Measurements from ENCODE around the gene SOX1.

The SOX1 gene

DNA sequence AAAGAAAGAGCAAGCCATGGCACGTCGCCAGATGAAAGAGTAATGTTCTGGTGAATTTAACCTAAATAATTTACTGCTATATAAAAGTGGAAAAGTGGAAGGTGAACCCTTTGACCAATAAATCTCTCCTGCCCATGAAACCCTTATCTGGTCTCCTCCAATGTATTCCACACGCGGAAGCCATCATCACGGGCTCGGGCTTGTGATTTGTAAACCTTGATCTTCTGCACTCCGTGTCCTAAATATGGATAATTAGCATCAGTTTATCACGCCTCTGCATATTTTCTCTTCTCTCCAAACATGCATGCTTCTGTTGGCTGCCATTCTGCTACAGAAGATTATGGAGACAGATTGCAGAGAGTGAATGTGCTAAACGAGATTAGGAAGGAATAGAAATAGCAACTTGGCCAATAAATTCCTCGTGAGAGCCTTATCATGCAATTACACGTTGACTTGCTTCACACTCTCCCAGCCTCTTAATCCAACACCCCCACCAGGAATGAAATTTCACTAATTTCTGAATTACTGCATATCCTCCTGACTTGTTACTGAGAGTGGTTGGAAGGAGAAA, 34.5 kb downstream of the SOX1 start:
- no peak for DNase-seq (ENCODE audit: low spot score)
- peaks cover 34% of the 10 kb centered on the region for H3K27me3 Mint-ChIP-seq (ENCODE audit: low read depth)
- no peak overlapping the region for H3K27ac Mint-ChIP-seq
- H3K9me3 Mint-ChIP-seq = no peaks in the 10 kb centered on the region
- H3K4me3 Mint-ChIP-seq = no peak overlapping the region
- no peaks in the 10 kb centered on the region for H3K36me3 Mint-ChIP-seq (ENCODE audit: low read depth)
- no peaks in the 10 kb centered on the region for H3K4me1 Mint-ChIP-seq (ENCODE audit: low read depth)

- H3K36me3 Mint-ChIP-seq (ENCODE audit: low read depth) = no peaks in the 10 kb centered on the region
- peaks cover 42% of the 10 kb centered on the region for H3K27me3 Mint-ChIP-seq (ENCODE audit: low read depth)
- no peak overlapping the region for H3K27ac Mint-ChIP-seq
- H3K4me1 Mint-ChIP-seq (ENCODE audit: low read depth) = no peaks in the 10 kb centered on the region
- H3K9me3 Mint-ChIP-seq = no peaks in the 10 kb centered on the region
- no peak for DNase-seq (ENCODE audit: low spot score)
- no peak overlapping the region for H3K4me3 Mint-ChIP-seq
Observed at GRCh38 chr13:112102243-112102642, 35.3 kb downstream of the SOX1 start.

DNA sequence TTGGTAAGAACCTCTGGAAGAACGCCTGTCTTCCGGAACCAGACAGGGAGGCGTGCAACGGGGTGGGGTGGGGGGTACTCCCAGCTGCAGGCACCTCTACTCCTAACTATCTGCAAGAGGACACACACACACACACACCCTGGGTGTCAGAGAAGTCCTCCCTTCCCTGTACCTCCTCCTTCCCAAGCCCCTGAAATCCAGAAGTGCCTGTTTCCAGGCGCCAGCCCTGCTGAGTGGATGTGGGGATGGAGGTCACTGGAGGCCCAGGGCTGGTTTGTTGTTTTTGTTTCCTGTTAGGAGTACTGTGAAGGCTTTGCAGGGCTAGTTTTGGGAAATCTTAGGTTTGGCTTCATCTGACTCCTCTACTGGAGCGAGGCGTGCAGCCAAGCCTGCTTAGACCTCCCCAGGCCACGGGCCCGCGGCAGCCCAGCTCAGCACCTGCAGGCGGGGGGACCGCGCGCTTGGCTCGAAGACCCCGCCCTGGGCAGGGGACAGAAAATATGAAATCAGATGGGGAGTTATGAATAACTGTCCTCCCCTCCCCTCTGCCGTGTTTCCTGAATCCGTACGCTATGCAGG, 36.4 kb downstream of the SOX1 start:
- no peak for DNase-seq (ENCODE audit: low spot score)
- Mint-ChIP-seq H3K9me3 (no peaks in the 10 kb centered on the region), H3K4me3 (no peak overlapping the region), H3K27ac (no peak overlapping the region), H3K36me3 (ENCODE audit: low read depth) (no peaks in the 10 kb centered on the region), H3K27me3 (ENCODE audit: low read depth) (peaks cover 48% of the 10 kb centered on the region), H3K4me1 (ENCODE audit: low read depth) (no peaks in the 10 kb centered on the region)

DNA sequence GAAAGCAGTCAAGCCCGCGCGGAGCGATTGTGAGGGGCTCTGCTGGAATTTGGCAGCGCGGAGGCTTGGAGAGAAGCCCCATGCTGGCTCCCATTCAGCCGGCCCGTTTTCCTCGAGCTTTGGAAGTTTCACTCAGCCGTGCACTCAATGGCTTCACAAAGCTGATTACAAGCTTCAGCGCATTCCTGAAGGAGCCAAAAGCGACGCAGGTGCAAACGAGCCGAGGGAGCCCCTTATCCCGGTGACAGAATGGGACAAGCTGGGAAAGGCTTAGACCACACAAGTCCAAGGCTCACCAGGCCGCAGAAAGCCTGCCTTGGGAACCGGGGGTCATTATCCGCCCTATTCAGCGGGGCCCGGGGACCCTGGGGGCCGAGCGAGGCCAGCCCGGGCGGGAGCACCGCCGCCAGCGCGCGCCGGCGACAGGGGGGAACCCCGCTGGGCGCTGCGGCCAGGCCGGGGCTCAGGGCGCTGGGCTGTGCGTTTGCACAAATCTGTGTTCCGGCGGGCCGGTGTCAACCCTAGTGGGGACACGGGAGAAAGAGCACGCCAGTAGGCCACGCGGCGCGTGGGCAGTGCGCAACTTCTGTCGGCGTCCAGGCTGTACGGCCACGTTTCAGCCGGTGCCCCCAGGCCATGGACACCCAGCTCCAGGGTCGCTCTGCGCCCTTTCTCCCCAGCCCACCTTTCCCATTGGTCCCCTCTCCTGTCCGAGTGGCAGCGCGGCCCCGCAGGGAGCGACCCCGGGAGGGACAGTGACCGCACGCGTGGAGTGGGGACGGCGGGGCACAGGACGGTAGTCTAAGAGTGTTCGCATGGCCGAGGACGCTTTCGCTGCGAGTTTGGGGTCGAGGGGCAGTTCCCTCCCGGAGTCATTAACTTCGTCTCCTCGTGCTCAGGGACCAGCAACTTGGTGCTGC, 37.3 kb downstream of the SOX1 start:
- no peak overlapping the region for H3K27ac Mint-ChIP-seq
- H3K36me3 Mint-ChIP-seq (ENCODE audit: low read depth) = no peaks in the 10 kb centered on the region
- peaks cover 51% of the 10 kb centered on the region for H3K27me3 Mint-ChIP-seq (ENCODE audit: low read depth)
- H3K9me3 Mint-ChIP-seq = no peaks in the 10 kb centered on the region
- H3K4me1 Mint-ChIP-seq (ENCODE audit: low read depth) = no peaks in the 10 kb centered on the region
- DNase-seq (ENCODE audit: low spot score) = no peak
- H3K4me3 Mint-ChIP-seq = no peak overlapping the region

- Mint-ChIP-seq H3K9me3 (no peaks in the 10 kb centered on the region), H3K36me3 (ENCODE audit: low read depth) (no peaks in the 10 kb centered on the region), H3K27me3 (ENCODE audit: low read depth) (peaks cover 51% of the 10 kb centered on the region), H3K4me3 (no peak overlapping the region), H3K27ac (no peak overlapping the region), H3K4me1 (ENCODE audit: low read depth) (no peaks in the 10 kb centered on the region)
- no peak for DNase-seq (ENCODE audit: low spot score)
Observed at GRCh38 chr13:112104881-112105234, 37.9 kb downstream of the SOX1 start.

GRCh38 chr13:112105244-112105681, 38.3 kb downstream of the SOX1 start:
- Mint-ChIP-seq H3K4me1 (ENCODE audit: low read depth) (no peaks in the 10 kb centered on the region), H3K27ac (no peak overlapping the region), H3K9me3 (no peaks in the 10 kb centered on the region), H3K36me3 (ENCODE audit: low read depth) (no peaks in the 10 kb centered on the region), H3K4me3 (no peak overlapping the region), H3K27me3 (ENCODE audit: low read depth) (peaks cover 51% of the 10 kb centered on the region)
- no peak for DNase-seq (ENCODE audit: low spot score)

- no peak for DNase-seq (ENCODE audit: low spot score)
- H3K27me3 Mint-ChIP-seq (ENCODE audit: low read depth) = peaks cover 53% of the 10 kb centered on the region
- H3K36me3 Mint-ChIP-seq (ENCODE audit: low read depth) = no peaks in the 10 kb centered on the region
- no peak overlapping the region for H3K4me3 Mint-ChIP-seq
- no peak overlapping the region for H3K27ac Mint-ChIP-seq
- H3K9me3 Mint-ChIP-seq = no peaks in the 10 kb centered on the region
- H3K4me1 Mint-ChIP-seq (ENCODE audit: low read depth) = no peaks in the 10 kb centered on the region
Observed at GRCh38 chr13:112105892-112106291, 38.9 kb downstream of the SOX1 start.

DNA sequence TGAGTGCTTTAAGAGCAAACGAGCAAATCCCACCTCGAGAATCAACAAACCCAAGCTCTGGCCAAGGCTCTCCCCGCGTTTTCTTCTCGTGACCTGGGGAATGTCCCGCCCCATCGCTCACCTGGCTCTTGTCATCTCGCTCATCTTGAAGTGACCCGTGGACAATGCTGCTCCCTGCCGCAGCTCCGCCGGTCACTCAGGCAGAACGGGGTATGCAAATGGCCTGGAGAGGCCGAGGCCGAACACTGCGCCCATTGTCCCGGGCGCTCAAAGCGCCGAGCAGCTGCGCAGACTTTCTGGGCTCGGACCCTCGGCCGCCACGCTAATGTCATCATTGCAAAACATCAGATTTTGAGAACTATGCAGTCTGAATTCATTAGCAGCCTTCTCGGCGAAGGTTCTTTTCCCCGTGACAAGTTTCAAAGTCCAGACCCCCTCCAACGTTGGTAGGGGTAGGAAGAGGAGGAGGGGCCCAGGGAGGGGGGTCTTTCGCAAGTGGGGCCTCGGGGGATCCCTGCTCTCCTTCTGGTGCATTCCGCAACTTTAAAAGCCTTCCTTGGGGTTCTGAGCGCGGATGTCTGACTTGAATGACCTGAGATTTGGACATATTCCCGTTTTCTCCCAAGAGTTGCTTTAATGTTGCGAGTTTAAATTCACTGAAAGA, 39.7 kb downstream of the SOX1 start:
- no peaks in the 10 kb centered on the region for H3K36me3 Mint-ChIP-seq (ENCODE audit: low read depth)
- DNase-seq (ENCODE audit: low spot score) = no peak
- peaks cover 49% of the 10 kb centered on the region for H3K27me3 Mint-ChIP-seq (ENCODE audit: low read depth)
- no peak overlapping the region for H3K27ac Mint-ChIP-seq
- no peaks in the 10 kb centered on the region for H3K9me3 Mint-ChIP-seq
- no peaks in the 10 kb centered on the region for H3K4me1 Mint-ChIP-seq (ENCODE audit: low read depth)
- H3K4me3 Mint-ChIP-seq = no peak overlapping the region

- Mint-ChIP-seq H3K36me3 (ENCODE audit: low read depth) (no peaks in the 10 kb centered on the region), H3K27ac (no peak overlapping the region), H3K27me3 (ENCODE audit: low read depth) (peaks cover 45% of the 10 kb centered on the region), H3K9me3 (no peaks in the 10 kb centered on the region), H3K4me3 (no peak overlapping the region), H3K4me1 (ENCODE audit: low read depth) (no peaks in the 10 kb centered on the region)
- no peak for DNase-seq (ENCODE audit: low spot score)
Observed at GRCh38 chr13:112107289-112107688, 40.3 kb downstream of the SOX1 start.

DNA sequence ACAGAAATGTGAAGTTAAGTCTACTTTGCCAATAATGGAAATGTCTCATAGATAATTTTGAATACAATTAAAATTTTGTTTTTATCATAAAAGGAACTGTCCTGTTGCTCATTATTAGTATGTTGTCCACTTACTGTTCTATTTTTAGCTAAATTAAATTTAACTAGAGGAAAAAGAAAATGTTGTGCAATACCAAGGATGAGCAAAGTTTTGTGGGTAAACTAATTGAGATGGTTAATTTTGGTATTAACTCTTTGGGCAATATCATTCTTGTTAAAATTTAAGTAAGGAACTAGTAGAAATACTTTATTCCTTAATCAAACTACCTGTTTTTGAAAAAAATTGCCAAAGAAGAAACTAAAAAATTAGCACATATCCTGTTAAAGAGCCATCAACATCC, 43.5 kb downstream of the SOX1 start:
- Mint-ChIP-seq H3K9me3 (no peaks in the 10 kb centered on the region), H3K27ac (no peak overlapping the region), H3K4me1 (ENCODE audit: low read depth) (no peaks in the 10 kb centered on the region), H3K4me3 (no peak overlapping the region), H3K27me3 (ENCODE audit: low read depth) (peaks cover 37% of the 10 kb centered on the region), H3K36me3 (ENCODE audit: low read depth) (no peaks in the 10 kb centered on the region)
- no peak for DNase-seq (ENCODE audit: low spot score)

GRCh38 chr13:112111239-112111857, 44.4 kb downstream of the SOX1 start:
- no peaks in the 10 kb centered on the region for H3K36me3 Mint-ChIP-seq (ENCODE audit: low read depth)
- H3K27me3 Mint-ChIP-seq (ENCODE audit: low read depth) = peaks cover 30% of the 10 kb centered on the region

DNA sequence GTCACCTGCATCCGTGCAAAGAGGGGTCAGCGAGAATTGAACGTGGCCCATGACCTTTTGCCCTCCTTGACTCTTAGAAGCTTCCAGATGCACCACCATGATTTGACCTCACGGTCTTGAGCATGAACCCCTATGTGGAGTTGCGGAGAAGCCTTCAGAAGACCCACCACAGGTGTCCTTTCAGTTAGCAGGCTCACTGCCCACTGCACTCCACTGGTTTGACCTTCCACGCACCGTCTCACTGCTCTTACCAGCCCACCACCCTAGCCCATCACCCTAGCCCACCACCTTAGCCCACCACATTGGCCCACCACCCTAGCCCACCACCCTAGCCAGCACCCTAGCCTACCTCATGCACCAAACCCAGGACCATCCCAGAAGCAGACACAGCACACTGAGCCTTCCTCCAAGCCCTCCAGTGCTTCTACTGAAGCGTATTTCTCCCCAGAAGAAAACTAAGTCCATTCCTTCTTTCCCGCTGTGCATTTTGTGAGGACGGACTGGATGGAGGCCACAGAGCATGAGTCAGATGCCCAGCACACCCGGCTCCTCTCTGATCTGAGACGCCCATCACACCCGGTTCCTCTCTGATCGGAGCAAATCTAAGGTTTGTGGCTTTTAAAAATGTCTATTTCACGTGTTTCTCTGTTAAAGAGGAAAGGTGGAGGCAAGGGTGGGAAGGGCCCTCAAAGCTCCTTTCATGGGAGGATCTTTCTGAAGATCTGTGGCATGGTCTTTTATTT, 45.8 kb downstream of the SOX1 start:
- H3K4me1 Mint-ChIP-seq (ENCODE audit: low read depth) = no peaks in the 10 kb centered on the region
- no peak overlapping the region for H3K27ac Mint-ChIP-seq
- H3K36me3 Mint-ChIP-seq (ENCODE audit: low read depth) = no peaks in the 10 kb centered on the region
- H3K4me3 Mint-ChIP-seq = no peak overlapping the region
- no peak for DNase-seq (ENCODE audit: low spot score)
- no peaks in the 10 kb centered on the region for H3K9me3 Mint-ChIP-seq
- peaks cover 16% of the 10 kb centered on the region for H3K27me3 Mint-ChIP-seq (ENCODE audit: low read depth)

More at GRCh38 chr13:112111239-112111857, 44.4 kb downstream of the SOX1 start:
- no peak for DNase-seq (ENCODE audit: low spot score)
- Mint-ChIP-seq H3K4me1 (ENCODE audit: low read depth) (no peaks in the 10 kb centered on the region), H3K4me3 (no peak overlapping the region), H3K9me3 (no peaks in the 10 kb centered on the region), H3K27ac (no peak overlapping the region)

- H3K4me3 Mint-ChIP-seq = no peak overlapping the region
- no peaks in the 10 kb centered on the region for H3K9me3 Mint-ChIP-seq
- no peak overlapping the region for H3K27ac Mint-ChIP-seq
- no peaks in the 10 kb centered on the region for H3K4me1 Mint-ChIP-seq (ENCODE audit: low read depth)
- H3K27me3 Mint-ChIP-seq (ENCODE audit: low read depth) = peaks cover 15% of the 10 kb centered on the region
- DNase-seq (ENCODE audit: low spot score) = no peak
- H3K36me3 Mint-ChIP-seq (ENCODE audit: low read depth) = no peaks in the 10 kb centered on the region
Observed at GRCh38 chr13:112113348-112113747, 46.4 kb downstream of the SOX1 start.

All from T-helper 2 cell treated with Interferon-gamma antibody and Interleukin-4, amounts not matched to agents 5 μg/mL and 100 μg/mL, for 36 hours (primary cell).